DND-41 (cell line): Measurements from ENCODE around the gene HOXA3.

ENCODE experiments used
- EZH2 ChIP-seq: IDR thresholded peaks from 3 replicates; pipeline ENCODE4 v1.6.1; 2012; ENCODE audit warnings: borderline replicate concordance, low read depth, mild to moderate bottlenecking, moderate library complexity, low read length, inconsistent platforms; ENCODE audit not compliant: severe bottlenecking
- TF ChIP-seq, protein P1 (sequence below): IDR thresholded peaks from 2 replicates; pipeline ENCODE4 v1.5.1; 2012; ENCODE audit warnings: borderline replicate concordance, low read length, moderate library complexity, mild to moderate bottlenecking; ENCODE audit not compliant: poor library complexity, severe bottlenecking; ENCODE audit errors: extremely low read depth

DNA sequence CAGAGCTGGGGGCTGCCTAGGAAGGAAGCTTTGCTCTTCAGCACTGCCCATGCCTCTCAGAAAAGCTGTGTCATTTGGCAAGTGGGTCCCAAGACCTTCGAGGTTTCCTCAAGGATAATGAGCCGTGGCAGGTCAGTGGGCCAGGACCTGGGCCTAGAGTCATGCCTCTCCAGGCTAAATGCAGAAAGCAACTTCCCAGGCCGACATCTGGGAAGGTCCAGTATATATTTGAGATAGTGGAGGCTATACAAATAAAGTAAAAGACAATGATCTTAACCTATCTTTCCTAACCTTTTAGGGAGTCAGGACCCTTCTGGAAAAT, 24.1 kb upstream of the HOXA3 start:
- TF ChIP-seq, protein P1, sequence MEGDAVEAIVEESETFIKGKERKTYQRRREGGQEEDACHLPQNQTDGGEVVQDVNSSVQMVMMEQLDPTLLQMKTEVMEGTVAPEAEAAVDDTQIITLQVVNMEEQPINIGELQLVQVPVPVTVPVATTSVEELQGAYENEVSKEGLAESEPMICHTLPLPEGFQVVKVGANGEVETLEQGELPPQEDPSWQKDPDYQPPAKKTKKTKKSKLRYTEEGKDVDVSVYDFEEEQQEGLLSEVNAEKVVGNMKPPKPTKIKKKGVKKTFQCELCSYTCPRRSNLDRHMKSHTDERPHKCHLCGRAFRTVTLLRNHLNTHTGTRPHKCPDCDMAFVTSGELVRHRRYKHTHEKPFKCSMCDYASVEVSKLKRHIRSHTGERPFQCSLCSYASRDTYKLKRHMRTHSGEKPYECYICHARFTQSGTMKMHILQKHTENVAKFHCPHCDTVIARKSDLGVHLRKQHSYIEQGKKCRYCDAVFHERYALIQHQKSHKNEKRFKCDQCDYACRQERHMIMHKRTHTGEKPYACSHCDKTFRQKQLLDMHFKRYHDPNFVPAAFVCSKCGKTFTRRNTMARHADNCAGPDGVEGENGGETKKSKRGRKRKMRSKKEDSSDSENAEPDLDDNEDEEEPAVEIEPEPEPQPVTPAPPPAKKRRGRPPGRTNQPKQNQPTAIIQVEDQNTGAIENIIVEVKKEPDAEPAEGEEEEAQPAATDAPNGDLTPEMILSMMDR = no peak
- no peak for TF ChIP-seq EZH2
